ENCODE measurements around the gene EFHC1. TPM values are rescaled to one million over a fixed set of nuclear protein-coding genes. Genes with fewer than 3 reads are reported as not detected.

EFHC1 gene
- total RNA-seq, 4 donors from 2014 or later: 10.2 to 33.0 (median 20.8) TPM

DNA sequence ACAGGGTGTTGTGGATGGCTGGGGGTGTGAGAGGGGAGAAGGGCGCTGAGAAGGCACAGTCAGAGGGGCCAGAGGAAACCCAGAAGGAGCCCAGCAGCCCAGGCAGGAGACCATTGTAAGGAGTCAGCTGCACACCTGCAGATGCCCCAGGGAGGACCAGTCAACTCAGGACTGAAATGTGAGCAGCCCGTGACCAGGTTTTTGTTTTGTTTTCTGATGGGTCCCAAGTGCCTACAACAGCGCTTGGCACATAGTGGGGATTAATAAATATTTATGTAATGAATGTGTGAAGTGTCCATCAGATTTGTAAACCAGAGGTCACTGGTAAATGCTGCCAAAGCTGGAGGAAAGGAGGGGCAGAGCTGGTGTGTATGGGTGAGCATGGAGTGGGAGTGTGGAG, 126.5 kb downstream of the EFHC1 start:
- TF ChIP-seq, protein P1, sequence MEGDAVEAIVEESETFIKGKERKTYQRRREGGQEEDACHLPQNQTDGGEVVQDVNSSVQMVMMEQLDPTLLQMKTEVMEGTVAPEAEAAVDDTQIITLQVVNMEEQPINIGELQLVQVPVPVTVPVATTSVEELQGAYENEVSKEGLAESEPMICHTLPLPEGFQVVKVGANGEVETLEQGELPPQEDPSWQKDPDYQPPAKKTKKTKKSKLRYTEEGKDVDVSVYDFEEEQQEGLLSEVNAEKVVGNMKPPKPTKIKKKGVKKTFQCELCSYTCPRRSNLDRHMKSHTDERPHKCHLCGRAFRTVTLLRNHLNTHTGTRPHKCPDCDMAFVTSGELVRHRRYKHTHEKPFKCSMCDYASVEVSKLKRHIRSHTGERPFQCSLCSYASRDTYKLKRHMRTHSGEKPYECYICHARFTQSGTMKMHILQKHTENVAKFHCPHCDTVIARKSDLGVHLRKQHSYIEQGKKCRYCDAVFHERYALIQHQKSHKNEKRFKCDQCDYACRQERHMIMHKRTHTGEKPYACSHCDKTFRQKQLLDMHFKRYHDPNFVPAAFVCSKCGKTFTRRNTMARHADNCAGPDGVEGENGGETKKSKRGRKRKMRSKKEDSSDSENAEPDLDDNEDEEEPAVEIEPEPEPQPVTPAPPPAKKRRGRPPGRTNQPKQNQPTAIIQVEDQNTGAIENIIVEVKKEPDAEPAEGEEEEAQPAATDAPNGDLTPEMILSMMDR (IDR thresholded peaks at IDR 0.05): no peak
- no peak for ATAC-seq (ENCODE audit: low FRiP score)

DNA sequence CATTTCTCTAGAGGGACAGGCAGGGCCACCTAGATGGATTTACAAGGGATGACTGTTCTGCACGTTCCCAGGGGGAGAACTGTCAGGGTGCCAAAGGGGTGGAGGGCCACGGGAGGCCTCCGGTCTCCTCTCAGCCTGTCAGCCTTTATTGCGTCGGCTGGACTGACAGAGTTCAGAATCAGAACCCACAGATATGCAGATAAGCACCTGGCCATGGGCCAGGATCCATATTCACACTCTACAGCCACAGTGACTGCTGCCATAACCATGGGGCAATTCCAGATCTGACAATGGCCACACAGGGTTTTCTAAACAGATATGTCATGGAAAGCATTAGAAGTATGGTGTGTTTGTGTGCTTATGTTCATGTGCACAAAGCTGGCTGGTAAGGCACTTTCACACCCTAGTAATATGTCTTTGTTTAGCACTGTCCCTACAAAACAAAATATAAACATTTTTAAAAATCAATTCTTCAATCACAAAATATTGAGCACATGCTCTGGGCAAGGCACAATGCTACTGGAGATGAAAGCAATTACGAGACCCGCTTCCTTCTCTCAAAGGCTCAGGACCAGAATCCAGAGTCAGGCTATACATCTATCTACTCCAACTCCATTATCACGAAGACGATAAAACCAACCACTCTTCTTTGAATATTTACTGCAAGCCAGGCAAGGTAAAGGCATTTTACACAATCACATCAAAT, 127.7 kb downstream of the EFHC1 start:
- ATAC-seq (ENCODE audit: low FRiP score): no peak
- no peak for DNase-seq (ENCODE audit: low spot score)
- TF ChIP-seq, protein P1 (IDR thresholded peaks at IDR 0.05): no peak

More for the DNA sequence above, 126.5 kb downstream of the EFHC1 start:
- no peak for DNase-seq (ENCODE audit: low spot score)

DNA sequence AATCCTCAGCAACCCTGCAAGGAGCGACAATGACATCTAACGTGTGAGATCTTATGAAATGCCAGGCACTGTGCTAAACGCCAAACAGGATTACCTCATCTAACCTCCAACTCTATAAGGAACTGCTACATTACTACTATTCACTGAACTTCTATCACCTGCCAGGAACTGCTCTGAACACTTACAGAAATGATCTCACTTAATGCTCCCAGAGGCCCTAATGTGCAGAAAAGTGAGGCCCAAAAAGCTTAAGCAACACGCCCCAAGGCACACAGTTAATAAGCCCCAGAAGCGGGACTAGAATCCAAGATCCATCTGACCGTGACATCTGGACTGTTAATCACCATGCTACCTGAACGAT, 128.2 kb downstream of the EFHC1 start:
- ATAC-seq (ENCODE audit: low FRiP score) (no peak), DNase-seq (ENCODE audit: low spot score) (no peak)
- TF ChIP-seq, protein P1 (IDR thresholded peaks at IDR 0.05): no peak

DNA sequence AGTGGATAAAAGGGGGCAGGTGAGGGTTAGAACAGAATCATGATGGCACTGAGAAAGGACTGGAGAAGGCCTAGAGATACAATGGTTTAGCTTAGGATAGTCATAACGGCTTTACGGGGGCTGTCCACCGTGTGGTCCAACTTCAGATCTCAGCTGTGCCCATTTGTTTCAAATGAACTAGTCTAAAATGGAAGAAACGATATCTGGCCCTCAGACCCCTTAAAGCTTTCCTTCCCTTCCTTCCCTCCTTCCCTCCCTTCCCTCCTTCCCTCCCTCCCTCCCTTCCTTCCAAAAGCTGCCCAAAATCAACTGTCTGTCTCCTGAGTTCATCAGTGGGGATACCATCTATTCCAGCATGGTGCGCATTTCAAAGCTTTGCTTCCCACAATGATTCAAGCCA, 128.9 kb downstream of the EFHC1 start:
- no peak for ATAC-seq (ENCODE audit: low FRiP score)

DNA sequence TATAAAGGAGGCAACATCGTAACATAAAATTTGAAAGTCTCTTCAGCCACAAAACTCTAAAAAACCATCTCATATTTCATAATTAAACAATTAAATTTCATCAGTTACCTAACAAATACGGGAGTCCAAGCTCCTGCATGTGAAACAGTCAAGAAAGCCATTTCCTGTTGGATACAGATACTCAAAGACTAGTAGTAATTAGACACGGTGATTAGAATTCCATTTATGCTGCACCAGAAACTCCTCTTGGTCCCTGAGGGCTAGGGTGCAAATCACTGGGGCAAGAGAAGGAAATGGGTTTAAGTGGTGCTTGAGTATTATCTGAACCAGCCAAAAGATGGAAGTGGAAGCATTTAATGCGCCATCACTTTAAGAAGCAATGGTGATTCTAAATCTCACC, 129.3 kb downstream of the EFHC1 start:
- DNase-seq (ENCODE audit: low spot score) (no peak), ATAC-seq (ENCODE audit: low FRiP score) (no peak)
- TF ChIP-seq, protein P1 (IDR thresholded peaks at IDR 0.05): no peak

More for the DNA sequence above, 128.9 kb downstream of the EFHC1 start:
- no peak for DNase-seq (ENCODE audit: low spot score)
- TF ChIP-seq, protein P1 (IDR thresholded peaks at IDR 0.05): no peak

DNA sequence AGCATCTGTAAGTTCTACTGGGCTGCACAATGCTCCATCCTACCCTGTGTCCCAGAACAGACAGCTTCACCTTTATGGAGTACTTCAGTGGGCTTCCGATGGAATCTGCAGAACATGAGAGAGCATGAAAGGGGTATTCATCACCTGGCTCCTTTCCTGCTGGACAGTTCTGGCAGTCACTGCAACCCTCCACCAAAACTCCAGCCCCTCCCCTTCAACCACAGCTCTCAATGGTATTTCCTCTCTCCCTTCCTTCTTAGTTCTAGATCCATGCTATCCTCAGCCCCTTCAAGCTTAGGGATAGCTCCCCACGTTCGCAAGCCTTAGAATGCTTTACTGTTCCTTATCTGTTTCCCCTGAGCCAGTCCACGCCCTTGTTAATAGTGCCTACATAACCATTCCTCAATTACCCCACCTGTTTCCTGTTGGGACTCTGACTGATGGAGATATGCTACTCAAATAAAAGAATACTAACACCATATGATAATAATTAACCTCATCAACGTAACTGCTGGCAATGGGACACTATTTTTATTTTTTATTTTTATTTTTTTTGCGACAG, 130.0 kb downstream of the EFHC1 start:
- TF ChIP-seq, protein P1 (IDR thresholded peaks at IDR 0.05): no peak
- no peak for ATAC-seq (ENCODE audit: low FRiP score)
- DNase-seq (ENCODE audit: low spot score): no peak

DNA sequence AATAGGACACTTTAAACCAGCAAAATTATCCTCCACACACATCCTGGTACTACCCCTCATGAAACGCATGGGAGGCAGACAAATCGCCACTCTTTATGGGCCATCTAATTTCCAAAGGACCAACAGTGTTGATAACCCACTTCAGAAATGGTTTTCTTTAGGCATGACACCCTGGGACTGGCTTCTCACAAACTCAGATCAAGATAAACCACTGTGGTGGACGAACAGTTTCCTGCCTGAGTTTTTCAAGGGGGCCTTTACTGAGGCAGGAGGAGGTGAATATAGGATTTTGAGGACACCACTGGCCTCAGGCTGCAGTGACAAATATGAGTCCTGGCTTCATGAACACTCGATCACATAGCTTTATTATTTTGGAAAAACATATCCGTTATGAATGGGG, 130.7 kb downstream of the EFHC1 start:
- ATAC-seq (ENCODE audit: low FRiP score) (no peak), DNase-seq (ENCODE audit: low spot score) (no peak)
- TF ChIP-seq, protein P1 (IDR thresholded peaks at IDR 0.05): no peak

Measured in omental fat pad (tissue), 4 donors.